HG03103 (cell line): ENCODE results near the gene PDE5A.
A peak's percentile ranks its signal among the peaks of the same experiment; 100 is the strongest.
"Not testable (repeated sequence)": the region's sequence is repeated elsewhere in the genome, so short reads cannot be mapped to it uniquely, and the experiment has no call there.

Source experiments
- ATAC-seq: cut with Tn5 transposase; IDR thresholded peaks from one replicate; pipeline ENCODE4 v1.9.1; 2021; ENCODE audit warnings: low read depth; ENCODE audit not compliant: unreplicated experiment

Gene PDE5A

GRCh38 chr4:119646347-119647071, 17.9 kb upstream of the PDE5A start:
- ATAC-seq, result no peak

DNA sequence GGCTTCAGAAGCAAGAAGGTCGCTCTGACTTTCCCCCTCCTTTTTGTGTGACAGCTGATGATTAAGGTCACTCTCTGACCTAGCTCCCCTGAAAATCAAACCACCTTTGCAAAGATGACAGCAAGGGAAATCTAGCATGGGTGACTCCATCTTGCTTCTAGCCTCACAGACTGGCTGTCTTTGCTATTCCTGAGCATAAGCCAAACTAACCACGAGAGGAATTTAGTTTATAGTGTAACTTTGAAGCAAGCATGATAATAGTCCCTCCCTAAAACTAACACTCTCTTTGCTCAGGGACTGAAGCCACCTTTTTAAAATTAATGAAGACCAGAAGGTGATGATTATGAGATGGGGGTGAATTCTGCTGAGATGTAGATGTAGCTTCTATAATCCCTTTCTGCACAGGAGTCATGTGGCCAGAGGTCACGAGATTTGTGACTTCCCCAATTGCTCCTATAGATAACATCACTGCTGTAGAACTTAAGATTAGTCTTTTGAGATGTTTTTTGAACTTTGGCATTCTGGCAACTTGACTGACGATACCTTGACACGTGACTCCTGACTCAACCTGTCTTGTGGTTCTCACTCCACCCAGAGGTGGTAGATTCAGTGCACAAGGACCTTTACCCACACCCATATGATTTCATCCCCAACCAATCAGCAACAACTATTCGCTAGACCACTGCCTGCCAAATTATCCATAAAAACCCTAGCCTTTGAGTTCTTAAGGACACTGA, 14.9 kb upstream of the PDE5A start:
- ATAC-seq, result no peak

DNA sequence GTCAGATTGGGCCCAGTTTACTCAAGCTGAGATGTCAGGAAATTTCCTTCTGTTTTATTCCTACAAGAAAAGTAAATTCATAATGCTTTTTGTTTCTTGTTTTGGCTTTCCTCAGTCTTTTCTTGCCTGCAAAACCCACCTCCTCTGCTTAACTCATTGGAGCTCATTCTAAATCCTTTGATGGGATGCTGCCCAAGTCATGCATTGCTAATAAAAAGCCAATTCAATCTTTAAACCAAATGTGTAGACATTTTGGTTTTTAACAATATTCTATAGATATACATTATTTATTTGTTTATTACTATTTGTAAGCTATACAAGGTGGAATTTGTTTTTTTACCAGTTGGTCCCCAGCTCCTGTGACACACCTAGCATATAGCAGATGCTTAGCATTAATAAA, 13.2 kb upstream of the PDE5A start:
- ATAC-seq, result no peak

- no peak for ATAC-seq
Measured at GRCh38 chr4:119638359-119638758, 9.8 kb upstream of the PDE5A start.

- not testable (repeated sequence) for ATAC-seq
Measured at GRCh38 chr4:119636851-119637250, 8.2 kb upstream of the PDE5A start.

- ATAC-seq, result no peak
Measured at GRCh38 chr4:119632216-119632615, 3.6 kb upstream of the PDE5A start.

DNA sequence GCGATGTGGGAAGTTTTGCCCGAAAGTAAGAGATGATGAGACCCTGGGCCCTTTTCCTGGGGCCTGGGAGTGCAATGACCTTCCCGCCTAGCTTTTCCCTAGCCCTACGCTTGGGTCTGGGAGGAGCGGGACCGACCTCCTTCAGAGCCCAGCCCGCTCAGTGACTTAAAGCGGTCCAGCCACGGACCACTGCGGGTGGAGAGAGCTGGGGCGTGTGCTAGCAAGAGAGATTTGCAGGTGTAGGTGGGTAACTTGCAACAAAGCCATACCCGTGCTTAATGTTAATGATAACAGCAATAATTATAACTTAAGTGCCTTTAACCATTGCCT, 503 bp upstream of the PDE5A start:
- peak; percentile 27 for ATAC-seq

DNA sequence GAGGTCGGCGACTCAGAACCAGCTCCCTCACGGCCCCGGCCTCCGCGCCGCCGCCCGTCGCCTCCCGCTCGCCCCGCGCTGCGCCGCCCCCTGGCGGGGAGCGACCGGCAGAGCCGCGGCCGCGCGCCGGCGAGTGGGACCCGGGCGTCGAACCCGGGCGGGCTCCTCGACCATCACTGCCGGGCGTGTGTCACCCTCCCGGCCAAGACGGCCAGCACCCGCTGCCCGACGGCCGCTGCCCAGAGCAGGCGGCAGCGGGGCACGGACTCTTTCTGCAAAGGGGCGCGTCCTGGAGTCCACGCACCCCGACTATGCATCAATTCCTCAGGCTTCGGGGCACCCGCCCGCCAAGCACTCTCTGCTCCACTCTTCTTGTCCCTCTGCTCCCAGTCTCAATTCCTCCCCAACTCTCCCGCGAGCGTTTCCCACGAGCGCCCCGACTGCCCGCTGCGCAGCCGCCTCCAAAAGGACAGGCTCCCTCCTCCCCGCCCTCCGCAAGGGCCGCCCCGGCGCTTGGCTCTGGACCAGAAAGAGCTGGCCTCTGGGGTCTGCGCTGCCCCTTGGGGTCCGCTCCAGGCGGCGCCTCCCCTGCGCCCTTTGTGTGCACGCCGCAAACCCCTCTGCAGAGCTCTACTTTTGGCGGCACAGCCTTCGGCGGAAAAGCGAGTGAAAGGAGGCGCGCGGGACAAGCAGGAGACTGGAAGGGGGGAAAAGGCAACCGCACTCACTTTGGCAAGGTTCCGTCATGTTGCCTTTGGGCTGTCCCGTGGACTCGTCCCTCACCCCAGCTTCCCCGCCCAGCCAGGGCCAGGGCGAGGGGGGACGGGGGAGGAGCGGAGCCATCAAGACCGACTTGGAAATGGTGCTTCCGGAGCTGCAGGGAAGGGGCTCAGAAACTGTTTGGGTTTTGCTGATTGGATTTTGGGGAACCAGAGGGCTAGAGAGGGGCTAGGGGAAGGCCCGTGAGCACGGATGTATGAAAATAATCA, 1.0 kb downstream of the PDE5A start:
- ATAC-seq, result peak; percentile 44

- ATAC-seq, result no peak
Measured at GRCh38 chr4:119626943-119627266, 1.7 kb downstream of the PDE5A start.

DNA sequence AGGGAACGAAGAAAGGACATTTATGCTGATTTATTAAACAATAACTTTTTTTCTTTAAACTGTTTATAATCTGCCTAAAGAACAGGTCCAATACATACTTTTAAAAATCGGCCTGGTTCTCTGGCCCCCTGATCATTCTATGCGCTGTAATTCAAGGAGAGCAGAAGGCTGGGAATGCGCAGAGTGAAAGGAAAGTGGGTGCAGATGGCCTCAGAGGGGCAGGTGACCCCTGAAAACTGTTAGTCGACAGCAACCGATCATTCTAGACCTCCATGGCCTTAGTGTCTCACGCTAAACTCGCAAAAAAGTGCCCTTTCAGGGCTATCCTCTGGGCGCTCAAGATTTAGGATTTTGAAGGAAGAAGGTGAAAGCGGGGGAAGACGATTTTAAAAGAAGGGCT, 2.2 kb downstream of the PDE5A start:
- no peak for ATAC-seq

- no peak for ATAC-seq
Measured at GRCh38 chr4:119625761-119626160, 2.8 kb downstream of the PDE5A start.

DNA sequence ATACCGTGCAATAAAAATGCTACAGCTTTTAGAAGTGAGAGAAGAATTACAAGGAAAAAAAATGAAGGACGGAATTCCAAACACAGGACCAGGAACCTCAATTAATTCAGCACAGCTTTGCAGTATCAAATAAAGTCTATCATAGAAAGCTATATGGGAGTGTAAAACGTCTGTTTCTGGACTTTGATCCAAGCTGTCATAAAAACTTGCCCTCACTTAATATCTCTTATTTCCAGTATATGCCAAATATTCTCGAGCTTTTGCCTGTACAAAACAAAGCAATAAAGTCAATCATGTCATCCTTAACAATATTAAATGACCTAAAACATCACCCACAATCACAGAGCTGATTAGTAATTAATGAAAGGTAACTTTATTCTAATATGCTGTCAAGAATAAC, 4.2 kb downstream of the PDE5A start:
- ATAC-seq, result no peak

- no peak for ATAC-seq
Measured at GRCh38 chr4:119623025-119623424, 5.6 kb downstream of the PDE5A start.

DNA sequence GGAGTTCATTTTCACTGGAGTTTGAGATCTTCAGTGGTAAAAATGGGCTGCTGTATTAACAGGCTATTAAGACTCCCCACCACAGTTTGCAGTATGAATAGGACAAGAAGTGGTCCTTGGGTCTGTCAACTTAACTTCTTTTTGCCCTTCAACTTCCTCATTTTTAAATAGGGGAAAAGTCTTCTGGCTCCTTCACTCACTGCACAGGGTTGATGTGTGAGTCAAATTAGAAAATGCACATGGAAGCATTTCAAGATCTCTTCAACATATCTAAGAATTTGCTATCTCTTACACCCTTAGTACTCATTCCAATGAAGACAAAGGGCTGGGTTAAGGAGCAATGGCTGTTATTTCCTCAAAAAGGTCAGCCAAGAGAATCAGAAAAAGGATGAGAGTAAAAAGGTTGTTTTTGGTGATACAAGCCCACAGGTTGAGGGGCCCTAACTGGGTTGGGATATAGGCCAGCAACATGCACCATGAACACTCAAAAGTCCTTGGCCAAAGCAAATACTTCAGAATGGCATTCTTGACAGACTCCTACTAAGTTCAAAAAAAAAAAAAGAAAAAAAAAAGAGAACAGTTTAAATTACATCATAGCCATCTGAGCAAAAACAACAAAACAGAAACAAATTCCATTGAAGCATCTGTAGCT, 13.4 kb downstream of the PDE5A start:
- no peak for ATAC-seq

GRCh38 chr4:119604266-119604665, 24.3 kb downstream of the PDE5A start:
- ATAC-seq, result no peak

DNA sequence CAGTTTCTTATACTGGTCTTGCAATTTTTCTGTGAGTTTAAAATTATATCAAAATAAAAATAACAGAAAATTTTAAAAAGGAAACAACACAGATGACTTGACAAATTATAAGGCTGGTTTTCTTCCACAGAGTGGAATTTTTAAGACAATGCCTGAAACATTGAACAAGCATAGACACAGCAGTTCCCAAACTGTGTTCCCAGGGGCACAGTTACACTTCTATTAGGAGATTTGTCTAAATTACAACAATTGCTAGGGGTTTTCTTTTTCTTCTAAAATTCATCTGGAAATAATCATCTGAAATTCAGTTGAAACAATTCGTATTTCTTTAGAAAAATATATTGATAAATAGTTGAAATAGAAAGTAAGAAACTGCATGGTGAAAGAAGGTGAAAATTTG, 26.2 kb downstream of the PDE5A start:
- no peak for ATAC-seq

DNA sequence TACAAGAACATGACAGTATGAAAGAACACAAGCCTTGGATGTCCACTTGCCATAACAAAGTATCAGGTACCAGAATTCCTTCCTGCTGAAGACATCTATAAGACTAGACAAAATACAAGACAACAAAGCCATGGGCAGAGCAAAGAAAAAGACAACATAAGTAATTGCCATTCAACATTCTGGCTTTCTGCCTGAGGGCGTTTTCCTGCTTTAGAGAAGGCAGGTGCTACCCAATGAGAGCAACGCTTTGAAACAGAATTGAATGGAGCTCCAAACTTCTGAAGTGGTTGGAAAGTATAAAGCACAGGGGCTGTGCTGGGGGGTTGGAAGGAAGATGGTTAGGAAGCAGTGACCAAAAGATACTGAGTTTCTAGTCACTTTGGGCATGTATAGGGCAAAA, 30.1 kb downstream of the PDE5A start:
- ATAC-seq, result no peak

DNA sequence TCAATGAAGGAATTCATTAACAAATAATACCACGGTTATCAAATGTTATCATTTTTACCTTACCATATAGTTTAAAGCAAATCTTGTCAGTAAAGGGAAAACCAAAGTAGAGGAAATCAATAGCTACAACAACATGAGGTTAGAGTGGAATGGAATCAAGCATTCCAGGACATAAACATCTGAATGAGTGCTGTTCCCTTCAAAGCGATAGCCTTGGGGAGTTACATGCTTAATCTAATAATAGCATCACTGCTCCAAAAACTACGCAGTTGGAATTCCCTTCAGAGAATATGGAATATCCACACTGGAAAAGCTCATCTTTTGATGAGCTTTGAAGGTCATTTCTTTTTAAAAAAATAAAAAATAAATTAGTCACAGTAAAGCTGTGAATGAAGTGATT, 31.2 kb downstream of the PDE5A start:
- ATAC-seq, result no peak

DNA sequence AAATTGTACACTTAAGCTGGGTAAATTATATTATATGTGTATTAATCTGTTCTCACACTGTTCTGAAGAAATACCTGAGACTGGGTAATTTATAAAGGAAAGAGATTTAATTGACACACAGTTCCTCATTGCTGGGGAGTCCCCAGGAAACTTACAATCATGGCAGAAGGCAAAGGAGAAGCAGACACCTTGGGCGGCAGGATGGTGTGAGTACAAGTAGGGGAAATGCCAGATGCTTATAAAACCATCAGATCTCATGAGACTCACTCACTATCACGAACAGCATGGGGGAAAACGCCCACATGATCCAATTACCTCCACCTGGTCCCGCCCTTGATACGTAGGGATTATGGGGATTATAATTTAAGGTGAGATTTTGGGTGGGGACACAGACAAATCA, 34.9 kb downstream of the PDE5A start:
- ATAC-seq, result no peak

DNA sequence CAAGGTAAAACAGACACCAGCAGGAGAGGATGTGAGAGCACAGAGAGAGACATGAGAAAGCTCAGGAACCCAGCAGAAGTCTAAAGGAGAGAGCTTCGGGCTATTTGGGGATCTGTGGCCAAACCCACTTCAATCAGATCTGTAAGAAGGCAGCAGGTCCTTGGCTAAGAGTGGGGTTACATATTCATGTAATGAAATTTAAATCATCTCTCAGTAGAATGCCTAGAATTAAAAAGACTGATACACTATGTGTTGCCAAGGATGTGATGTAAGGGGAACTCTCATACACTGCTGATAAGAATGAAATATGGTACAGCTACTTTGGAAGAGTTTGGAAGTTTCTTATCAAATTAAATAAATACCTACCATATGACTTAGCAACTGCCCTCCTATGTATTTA, 35.8 kb downstream of the PDE5A start:
- ATAC-seq, result no peak

GRCh38 chr4:119589165-119589564, 39.4 kb downstream of the PDE5A start:
- ATAC-seq, result no peak
